B cell (primary cell): ENCODE measurements around the gene TRAPPC8.

Source experiments
- CTCF ChIP-seq: fragments of 200-600 bp; IDR thresholded peaks from one replicate; pipeline ENCODE4 v1.8.0; 2022; ENCODE audit warnings: antibody characterized with exemption, mild to moderate bottlenecking
- EZH2 ChIP-seq: IDR thresholded peaks from 2 replicates; pipeline ENCODE4 v1.6.1; 2012; ENCODE audit warnings: borderline replicate concordance, low read depth, mild to moderate bottlenecking, moderate library complexity, low read length; ENCODE audit not compliant: insufficient read depth, poor library complexity, severe bottlenecking

- no peak for TF ChIP-seq CTCF
- TF ChIP-seq EZH2: no peak
Measured at GRCh38 chr18:31830686-31831085, 112.2 kb downstream of the TRAPPC8 start.
